Esophagus squamous epithelium (tissue), 5 donors: ENCODE results near the gene SULT2B1. TPM values are rescaled to one million over a fixed set of nuclear protein-coding genes. Genes with fewer than 3 reads are reported as not detected.

Experiments
- DNase-seq: peaks from one replicate; lab custom pipeline; 2025; lab: John Stamatoyannopoulos, UW
- H3K27ac ChIP-seq, 4 donors: fragments of 200-600 bp; sonication (generic); one replicate each; pipeline ENCODE4 v1.5.1; 2016 to 2019; ENCODE audit warnings: mild to moderate bottlenecking in 1 of 4
- H3K27me3 ChIP-seq, 4 donors: fragments of 200-600 bp; sonication (generic); 1 replicate in 3 of 4; 2 replicates in 1 of 4; pipeline versions ENCODE4 v1.5.1 to v1.6.0; 2017 to 2021; ENCODE audit warnings: antibody characterized with exemption in 1 of 4
- H3K36me3 ChIP-seq, 3 donors: fragments of 200-600 bp; sonication (generic); one replicate each; pipeline ENCODE4 v1.5.1; 2016 to 2019
- H3K4me1 ChIP-seq, 3 donors: fragments of 200-600 bp; sonication (generic); one replicate each; pipeline ENCODE4 v1.5.1; 2017 to 2019
- H3K4me3 ChIP-seq, 4 donors: fragments of 200-600 bp; sonication (generic); 1 replicate in 3 of 4; 2 replicates in 1 of 4; pipeline ENCODE4 v1.5.1; 2016 to 2019; ENCODE audit warnings: mild to moderate bottlenecking in 2 of 4, moderate library complexity in 1 of 4
- H3K9me3 ChIP-seq, 3 donors: fragments of 200-600 bp; sonication (generic); one replicate each; pipeline ENCODE4 v1.5.1; 2016 to 2019
- CTCF ChIP-seq, 6 experiments: fragments of 450-650 bp in 4 of 6; fragments of 200-600 bp in 2 of 6; sonication (generic) in 2 of 6; IDR thresholded peaks; one replicate each; pipeline ENCODE4 v1.5.1; 2016 to 2019; ENCODE audit warnings: antibody characterized with exemption in 6 of 6, mild to moderate bottlenecking in 4 of 6, moderate library complexity in 4 of 6
- POLR2A ChIP-seq, 4 donors: fragments of 450-650 bp; IDR thresholded peaks; one replicate each; pipeline ENCODE4 v1.6.1; 2017; ENCODE audit warnings: antibody characterized with exemption in 4 of 4, mild to moderate bottlenecking in 4 of 4, moderate library complexity in 3 of 4
- WGBS, 2 donors: methylation state at CpG; one replicate each; pipeline ENCODE4 v1.1.5; 2018; 5-methylcytosine and 5-hydroxymethylcytosine counted together
- intact Hi-C: fragments of 100-400 bp; cut with DNase I; formaldehyde crosslinking; loops from one replicate; pipeline ENCODE4 v1.15.0; 2022
- total RNA-seq, 4 donors: library from RNA; depleted of rRNA; stranded (reverse); fragments of >200 nt; gene quantifications; one replicate each; pipeline ENCODE4 v1.1.0, GENCODE V29; 2016
- donor health status: DM: yes; HTN: yes; CAD: no.

Gene SULT2B1
- total RNA-seq, 4 donors from 2014 or later: 84.8 to 253 (median 150) TPM

- Histone ChIP-seq H3K27ac (peak overlapping the region in 1 of 4 donors; percentile 36), H3K4me3 (no peak overlapping the region), H3K36me3 (no peaks in the 10 kb centered on the region), H3K4me1 (peaks cover under 1 to 38% (median 7%) of the 10 kb centered on the region in 3 donors), H3K27me3 (no peaks in the 10 kb centered on the region), H3K9me3 (no peaks in the 10 kb centered on the region)
- WGBS, 2 donors: 59 to 60% methylated on average over 14 to 17 of the region's 17 CpGs
- TF ChIP-seq POLR2A (IDR thresholded peaks at IDR 0.05) (no peak), CTCF (IDR thresholded peaks at IDR 0.05) (no peak)
- intact Hi-C loops: no loop called here
- DNase-seq: no peak
Observed at GRCh38 chr19:48539503-48540096, 12.4 kb upstream of the SULT2B1 start.

GRCh38 chr19:48540110-48540509, 11.9 kb upstream of the SULT2B1 start:
- TF ChIP-seq CTCF (IDR thresholded peaks at IDR 0.05) (no peak), POLR2A (IDR thresholded peaks at IDR 0.05) (no peak)
- Histone ChIP-seq H3K36me3 (no peaks in the 10 kb centered on the region), H3K9me3 (no peaks in the 10 kb centered on the region), H3K27ac (peak overlapping the region in 1 of 4 donors; percentile 36), H3K4me3 (no peak overlapping the region), H3K27me3 (no peaks in the 10 kb centered on the region), H3K4me1 (peaks cover 5 to 43% (median 12%) of the 10 kb centered on the region in 3 donors)
- WGBS, 2 donors: 31 to 44% methylated on average over 6 to 7 of the region's 7 CpGs
- intact Hi-C loops: no loop called here
- DNase-seq: no peak

- intact Hi-C loops: no loop called here
- DNase-seq: no peak
Observed at GRCh38 chr19:48541813-48542212, 10.2 kb upstream of the SULT2B1 start.

GRCh38 chr19:48543121-48543710, 8.8 kb upstream of the SULT2B1 start:
- WGBS, 2 donors: 14% methylated on average over 10 to 18 of the region's 19 CpGs
- no peak for DNase-seq
- H3K27ac ChIP-seq: peak overlapping the region; percentile 44 to 83 (median 82)

More at GRCh38 chr19:48541813-48542212, 10.2 kb upstream of the SULT2B1 start:
- TF ChIP-seq POLR2A (IDR thresholded peaks at IDR 0.05) (no peak), CTCF (IDR thresholded peaks at IDR 0.05) (no peak)
- 82 to 88% methylated on average over 5 to 6 of the region's 6 CpGs for WGBS, 2 donors
- Histone ChIP-seq H3K36me3 (no peaks in the 10 kb centered on the region), H3K4me3 (no peak overlapping the region), H3K27me3 (peaks cover 0 to 6% (median 0%) of the 10 kb centered on the region in 4 donors), H3K4me1 (peaks cover 9 to 51% (median 14%) of the 10 kb centered on the region in 3 donors), H3K9me3 (no peaks in the 10 kb centered on the region), H3K27ac (no peak overlapping the region)

More at GRCh38 chr19:48543121-48543710, 8.8 kb upstream of the SULT2B1 start:
- TF ChIP-seq POLR2A (IDR thresholded peaks at IDR 0.05) (peak in 1 of 4 donors; percentile 10), CTCF (IDR thresholded peaks at IDR 0.05) (no peak)
- Histone ChIP-seq H3K4me1 (peaks cover 9 to 51% (median 14%) of the 10 kb centered on the region in 3 donors), H3K27me3 (peaks cover 0 to 6% (median 0%) of the 10 kb centered on the region in 4 donors), H3K9me3 (no peaks in the 10 kb centered on the region), H3K4me3 (peak overlapping the region in 1 of 4 donors; percentile 39), H3K36me3 (no peaks in the 10 kb centered on the region)
- intact Hi-C loops: no loop called here
